Upper lobe of right lung (tissue), 1 donor: ENCODE results near the gene PRKCA. TPM values are rescaled to one million over a fixed set of nuclear protein-coding genes. Genes with fewer than 3 reads are reported as not detected.

Experiments
- ATAC-seq: fragments of 200-7000 bp; cut with Tn5 transposase; one replicate; pipeline ENCODE4 v1.9.1; 2020; ENCODE audit warnings: mild to moderate bottlenecking, moderate library complexity
- DNase-seq: peaks from one replicate; pipeline ENCODE4 v3.0.0-alpha.2; 2020
- H3K27ac ChIP-seq: fragments of 200-600 bp; one replicate; pipeline ENCODE4 v1.8.0; 2022
- H3K27me3 ChIP-seq: fragments of 200-600 bp; one replicate; pipeline ENCODE4 v1.8.0; 2022; ENCODE audit warnings: mild to moderate bottlenecking
- H3K36me3 ChIP-seq: fragments of 200-600 bp; one replicate; pipeline ENCODE4 v1.8.0; 2022
- H3K4me1 ChIP-seq: fragments of 200-600 bp; one replicate; pipeline ENCODE4 v1.8.0; 2022
- H3K4me3 ChIP-seq: fragments of 200-600 bp; one replicate; pipeline ENCODE4 v1.8.0; 2022; ENCODE audit warnings: mild to moderate bottlenecking
- H3K9me3 ChIP-seq: fragments of 200-600 bp; one replicate; pipeline ENCODE4 v1.8.0; 2022
- CTCF ChIP-seq: fragments of 200-600 bp; IDR thresholded peaks from one replicate; pipeline ENCODE4 v1.8.0; 2022; ENCODE audit warnings: antibody characterized with exemption
- intact Hi-C: fragments of 100-400 bp; cut with DNase I; formaldehyde crosslinking; loops from one replicate; pipeline ENCODE4 v1.11.0; 2022
- total RNA-seq: library from RNA; stranded (reverse); fragmentation: NEBNext Ultra II Directional; extraction: Animal tissue kit (Norgen Biotek cat#: 25700); gene quantifications from one replicate; pipeline ENCODE4 v1.2.1, GENCODE V29; 2021
- donor health status: DM: no; HTN: yes; CAD: no; lungs with severe emphysema.

The PRKCA gene
- total RNA-seq, 1 donor from 2014 or later = 43.4 TPM

- no peak for ATAC-seq
- intact Hi-C loops = no loop called here
Observed at GRCh38 chr17:66847704-66848103, 545.3 kb downstream of the PRKCA start.

DNA sequence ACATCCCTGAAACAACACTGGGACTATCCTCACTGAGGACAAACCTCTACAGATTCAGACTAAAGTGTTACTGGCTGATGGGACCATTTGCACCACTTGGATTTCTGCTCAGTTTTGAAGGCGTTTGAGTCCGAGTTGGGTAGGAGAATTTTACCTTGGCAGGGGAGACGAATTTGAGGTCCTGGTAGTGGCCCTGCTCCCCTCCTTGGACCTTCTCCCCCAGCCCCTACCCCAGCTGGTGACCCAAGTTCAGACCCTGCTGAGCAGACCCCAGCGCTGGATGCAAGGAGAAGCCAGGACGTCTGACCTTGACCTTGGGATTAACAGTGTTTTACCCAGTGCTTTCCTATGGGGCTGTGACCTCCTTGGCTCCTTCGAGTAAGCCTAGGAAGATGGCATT is 546.1 kb downstream of the PRKCA start:
- Histone ChIP-seq H3K27me3 (no peaks in the 10 kb centered on the region), H3K36me3 (no peaks in the 10 kb centered on the region), H3K27ac (no peak overlapping the region), H3K4me3 (no peak overlapping the region), H3K9me3 (no peaks in the 10 kb centered on the region), H3K4me1 (no peaks in the 10 kb centered on the region)
- intact Hi-C loops = no loop called here
- DNase-seq = no peak
- no peak for TF ChIP-seq CTCF
- ATAC-seq = no peak

More at GRCh38 chr17:66847704-66848103, 545.3 kb downstream of the PRKCA start:
- H3K27me3 ChIP-seq = no peaks in the 10 kb centered on the region
- no peak for TF ChIP-seq CTCF
- H3K4me3 ChIP-seq = no peak overlapping the region
- no peaks in the 10 kb centered on the region for H3K36me3 ChIP-seq
- no peak for DNase-seq
- H3K27ac ChIP-seq = no peak overlapping the region
- H3K4me1 ChIP-seq = no peaks in the 10 kb centered on the region
- H3K9me3 ChIP-seq = no peaks in the 10 kb centered on the region

- H3K4me1 ChIP-seq = no peaks in the 10 kb centered on the region
- no peak overlapping the region for H3K4me3 ChIP-seq
- H3K36me3 ChIP-seq = no peaks in the 10 kb centered on the region
- H3K27ac ChIP-seq = no peak overlapping the region
- ATAC-seq (peak; percentile 22), DNase-seq (no peak)
- H3K9me3 ChIP-seq = no peaks in the 10 kb centered on the region
- TF ChIP-seq CTCF = no peak
- no peaks in the 10 kb centered on the region for H3K27me3 ChIP-seq
- intact Hi-C loops = no loop called here
Observed at GRCh38 chr17:66849032-66849655, 546.7 kb downstream of the PRKCA start.

DNA sequence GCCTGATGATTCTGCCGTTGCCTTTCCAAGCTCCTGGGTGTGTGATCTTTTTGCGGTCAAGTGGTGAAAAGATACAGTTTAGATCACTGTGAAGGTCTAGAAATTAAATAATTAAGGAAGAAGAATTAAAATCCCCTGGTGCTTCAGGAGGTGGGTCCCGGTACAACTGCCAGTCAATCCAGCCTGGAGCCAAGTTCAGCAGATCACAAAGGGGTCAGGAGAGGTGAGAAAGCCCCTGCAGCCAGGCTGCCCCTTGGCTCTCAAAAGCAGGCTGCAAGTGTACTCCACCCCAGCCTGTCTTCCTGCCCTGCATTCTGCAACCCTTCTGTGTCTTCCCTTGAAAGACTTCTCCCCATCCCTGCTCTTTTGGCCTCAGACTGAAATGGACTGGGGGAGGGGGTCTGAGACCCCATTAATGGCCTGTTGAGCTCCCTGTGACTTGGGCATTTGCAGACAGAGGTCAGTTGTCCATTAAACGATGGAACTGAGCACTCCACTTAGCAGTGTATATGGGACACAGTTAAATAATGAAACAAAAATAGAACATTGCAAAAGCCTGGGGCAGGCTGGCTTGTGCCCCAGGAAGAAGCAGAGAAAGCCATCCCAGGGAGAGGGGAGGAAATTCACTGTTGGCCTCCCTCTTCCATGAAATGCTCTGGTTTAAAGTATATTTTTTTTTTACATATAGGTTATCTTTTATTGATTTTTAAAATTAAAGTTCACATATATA is 547.6 kb downstream of the PRKCA start:
- Histone ChIP-seq H3K4me1 (no peaks in the 10 kb centered on the region), H3K9me3 (peaks cover 5% of the 10 kb centered on the region), H3K27me3 (no peaks in the 10 kb centered on the region), H3K36me3 (no peaks in the 10 kb centered on the region), H3K27ac (no peak overlapping the region), H3K4me3 (no peak overlapping the region)
- ATAC-seq = no peak
- intact Hi-C loops = no loop called here
- no peak for DNase-seq
- TF ChIP-seq CTCF = no peak

DNA sequence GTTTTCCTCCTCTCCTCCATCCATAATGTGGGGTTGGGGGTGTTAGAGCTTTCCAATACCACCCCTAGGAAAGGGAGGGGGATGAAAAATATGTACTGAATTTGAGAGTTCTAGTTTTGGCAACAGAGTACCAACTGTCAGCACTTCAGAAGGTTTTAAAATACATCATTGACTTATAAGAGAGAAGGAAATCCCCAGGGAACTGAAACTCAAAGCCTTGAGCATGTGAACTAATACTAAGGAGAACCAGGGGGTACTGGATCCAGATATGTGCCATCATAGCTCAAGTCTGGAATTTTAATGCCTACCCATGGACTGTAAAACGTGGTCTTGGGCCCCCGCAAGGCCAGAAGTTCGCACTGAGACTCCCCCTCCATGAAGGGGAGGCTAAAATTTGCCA is 548.3 kb downstream of the PRKCA start:
- Histone ChIP-seq H3K9me3 (peaks cover 5% of the 10 kb centered on the region), H3K4me3 (no peak overlapping the region), H3K27me3 (no peaks in the 10 kb centered on the region), H3K4me1 (no peaks in the 10 kb centered on the region), H3K36me3 (no peaks in the 10 kb centered on the region), H3K27ac (no peak overlapping the region)
- TF ChIP-seq CTCF = no peak
- ATAC-seq (no peak), DNase-seq (no peak)
- intact Hi-C loops = no loop called here
